ENCODE data around the gene GHR.
"Not testable (repeated sequence)": the region's sequence is repeated elsewhere in the genome, so short reads cannot be mapped to it uniquely, and the experiment has no call there.

Gene GHR

DNA sequence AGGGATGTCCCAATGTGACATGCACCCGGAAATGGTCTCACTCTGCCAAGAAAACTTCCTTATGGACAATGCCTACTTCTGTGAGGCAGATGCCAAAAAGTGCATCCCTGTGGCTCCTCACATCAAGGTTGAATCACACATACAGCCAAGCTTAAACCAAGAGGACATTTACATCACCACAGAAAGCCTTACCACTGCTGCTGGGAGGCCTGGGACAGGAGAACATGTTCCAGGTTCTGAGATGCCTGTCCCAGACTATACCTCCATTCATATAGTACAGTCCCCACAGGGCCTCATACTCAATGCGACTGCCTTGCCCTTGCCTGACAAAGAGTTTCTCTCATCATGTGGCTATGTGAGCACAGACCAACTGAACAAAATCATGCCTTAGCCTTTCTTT, 295.8 kb downstream of the GHR start:
- H4K20me1 ChIP-seq (ENCODE audit: insufficient read depth) = no peaks in the 10 kb centered on the region
- no peaks in the 10 kb centered on the region for H3K36me3 ChIP-seq (ENCODE audit: insufficient read depth)
- no peak overlapping the region for H3K9ac ChIP-seq
- H3K4me3 ChIP-seq (IDR thresholded peaks at IDR 0.05; ENCODE audit: insufficient read depth, low read depth, low read length) = no peak overlapping the region
- no peak overlapping the region for H2AFZ ChIP-seq (ENCODE audit: low read depth)
- no peaks in the 10 kb centered on the region for H3K79me2 ChIP-seq (ENCODE audit: insufficient read depth, low read depth)
- H3K4me2 ChIP-seq = peak overlapping the region; percentile 75; the same call in 1 of the 2 replicates
- TF ChIP-seq, protein P1, sequence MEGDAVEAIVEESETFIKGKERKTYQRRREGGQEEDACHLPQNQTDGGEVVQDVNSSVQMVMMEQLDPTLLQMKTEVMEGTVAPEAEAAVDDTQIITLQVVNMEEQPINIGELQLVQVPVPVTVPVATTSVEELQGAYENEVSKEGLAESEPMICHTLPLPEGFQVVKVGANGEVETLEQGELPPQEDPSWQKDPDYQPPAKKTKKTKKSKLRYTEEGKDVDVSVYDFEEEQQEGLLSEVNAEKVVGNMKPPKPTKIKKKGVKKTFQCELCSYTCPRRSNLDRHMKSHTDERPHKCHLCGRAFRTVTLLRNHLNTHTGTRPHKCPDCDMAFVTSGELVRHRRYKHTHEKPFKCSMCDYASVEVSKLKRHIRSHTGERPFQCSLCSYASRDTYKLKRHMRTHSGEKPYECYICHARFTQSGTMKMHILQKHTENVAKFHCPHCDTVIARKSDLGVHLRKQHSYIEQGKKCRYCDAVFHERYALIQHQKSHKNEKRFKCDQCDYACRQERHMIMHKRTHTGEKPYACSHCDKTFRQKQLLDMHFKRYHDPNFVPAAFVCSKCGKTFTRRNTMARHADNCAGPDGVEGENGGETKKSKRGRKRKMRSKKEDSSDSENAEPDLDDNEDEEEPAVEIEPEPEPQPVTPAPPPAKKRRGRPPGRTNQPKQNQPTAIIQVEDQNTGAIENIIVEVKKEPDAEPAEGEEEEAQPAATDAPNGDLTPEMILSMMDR (conservative IDR thresholded peaks at IDR 0.05; ENCODE audit: low read depth, low read length) = no peak
- H3K27me3 ChIP-seq (ENCODE audit: insufficient read depth, low read depth) = no peaks in the 10 kb centered on the region
- H3K4me1 ChIP-seq (ENCODE audit: low read depth, poor library complexity, severe bottlenecking) = peaks cover 58% of the 10 kb centered on the region
- no peak overlapping the region for H3K27ac ChIP-seq

DNA sequence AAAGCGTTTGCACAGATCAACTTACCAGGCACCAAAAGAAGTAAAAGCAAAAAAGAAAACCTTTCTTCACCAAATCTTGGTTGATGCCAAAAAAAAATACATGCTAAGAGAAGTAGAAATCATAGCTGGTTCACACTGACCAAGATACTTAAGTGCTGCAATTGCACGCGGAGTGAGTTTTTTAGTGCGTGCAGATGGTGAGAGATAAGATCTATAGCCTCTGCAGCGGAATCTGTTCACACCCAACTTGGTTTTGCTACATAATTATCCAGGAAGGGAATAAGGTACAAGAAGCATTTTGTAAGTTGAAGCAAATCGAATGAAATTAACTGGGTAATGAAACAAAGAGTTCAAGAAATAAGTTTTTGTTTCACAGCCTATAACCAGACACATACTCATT, 297.0 kb downstream of the GHR start:
- Histone ChIP-seq H3K27ac (no peak overlapping the region), H3K4me2 (no peak overlapping the region)

DNA sequence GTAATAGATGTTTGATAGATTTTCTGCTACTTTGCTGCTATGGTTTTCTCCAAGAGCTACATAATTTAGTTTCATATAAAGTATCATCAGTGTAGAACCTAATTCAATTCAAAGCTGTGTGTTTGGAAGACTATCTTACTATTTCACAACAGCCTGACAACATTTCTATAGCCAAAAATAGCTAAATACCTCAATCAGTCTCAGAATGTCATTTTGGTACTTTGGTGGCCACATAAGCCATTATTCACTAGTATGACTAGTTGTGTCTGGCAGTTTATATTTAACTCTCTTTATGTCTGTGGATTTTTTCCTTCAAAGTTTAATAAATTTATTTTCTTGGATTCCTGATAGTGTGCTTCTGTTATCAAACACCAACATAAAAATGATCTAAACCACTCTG, 298.2 kb downstream of the GHR start:
- no peak overlapping the region for H3K27ac ChIP-seq
- no peaks in the 10 kb centered on the region for H4K20me1 ChIP-seq (ENCODE audit: insufficient read depth)
- no peak overlapping the region for H2AFZ ChIP-seq (ENCODE audit: low read depth)
- no peaks in the 10 kb centered on the region for H3K27me3 ChIP-seq (ENCODE audit: insufficient read depth, low read depth)
- H3K36me3 ChIP-seq (ENCODE audit: insufficient read depth) = no peaks in the 10 kb centered on the region
- H3K9ac ChIP-seq = no peak overlapping the region
- no peak overlapping the region for H3K4me3 ChIP-seq (IDR thresholded peaks at IDR 0.05; ENCODE audit: insufficient read depth, low read depth, low read length)
- TF ChIP-seq, protein P1 (conservative IDR thresholded peaks at IDR 0.05; ENCODE audit: low read depth, low read length) = no peak
- H3K4me1 ChIP-seq (ENCODE audit: low read depth, poor library complexity, severe bottlenecking) = peaks cover 35% of the 10 kb centered on the region
- no peaks in the 10 kb centered on the region for H3K79me2 ChIP-seq (ENCODE audit: insufficient read depth, low read depth)
- no peak overlapping the region for H3K4me2 ChIP-seq

More for the DNA sequence above, 297.0 kb downstream of the GHR start:
- H2AFZ ChIP-seq (ENCODE audit: low read depth) = no peak overlapping the region
- no peaks in the 10 kb centered on the region for H3K36me3 ChIP-seq (ENCODE audit: insufficient read depth)
- TF ChIP-seq, protein P1 (conservative IDR thresholded peaks at IDR 0.05; ENCODE audit: low read depth, low read length) = no peak
- no peaks in the 10 kb centered on the region for H4K20me1 ChIP-seq (ENCODE audit: insufficient read depth)
- H3K4me3 ChIP-seq (IDR thresholded peaks at IDR 0.05; ENCODE audit: insufficient read depth, low read depth, low read length) = no peak overlapping the region
- peaks cover 47% of the 10 kb centered on the region for H3K4me1 ChIP-seq (ENCODE audit: low read depth, poor library complexity, severe bottlenecking)
- H3K27me3 ChIP-seq (ENCODE audit: insufficient read depth, low read depth) = no peaks in the 10 kb centered on the region
- H3K79me2 ChIP-seq (ENCODE audit: insufficient read depth, low read depth) = no peaks in the 10 kb centered on the region
- no peak overlapping the region for H3K9ac ChIP-seq

- H2AFZ ChIP-seq (ENCODE audit: low read depth); H3K27me3 ChIP-seq (ENCODE audit: insufficient read depth, low read depth); H4K20me1 ChIP-seq (ENCODE audit: insufficient read depth); H3K27ac ChIP-seq; H3K79me2 ChIP-seq (ENCODE audit: insufficient read depth, low read depth); H3K4me2 ChIP-seq; H3K4me1 ChIP-seq (ENCODE audit: low read depth, poor library complexity, severe bottlenecking); H3K36me3 ChIP-seq (ENCODE audit: insufficient read depth); H3K9ac ChIP-seq; H3K4me3 ChIP-seq (IDR thresholded peaks at IDR 0.05; ENCODE audit: insufficient read depth, low read depth, low read length): not testable (repeated sequence)
Observed at GRCh38 chr5:42734531-42735058, 311.4 kb downstream of the GHR start.

DNA sequence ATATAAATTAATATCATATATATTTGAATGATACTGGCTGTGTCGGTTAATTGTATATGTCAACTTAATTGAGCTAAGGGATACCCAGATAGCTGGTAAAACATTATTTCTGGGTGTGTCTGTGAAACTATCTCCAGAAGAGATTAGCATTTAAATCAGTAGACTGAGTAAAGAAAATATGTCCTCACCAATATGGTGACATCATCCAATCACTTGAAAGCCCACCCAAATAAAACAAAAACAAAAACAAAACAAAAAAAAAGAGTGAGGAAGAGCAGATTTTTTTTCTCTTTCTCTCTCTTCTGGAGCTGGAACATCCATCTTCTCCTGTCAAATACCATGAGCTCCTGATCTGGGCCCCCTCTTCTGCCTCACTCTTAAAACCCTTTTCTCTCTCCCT, 317.7 kb downstream of the GHR start:
- no peak overlapping the region for H3K4me3 ChIP-seq (IDR thresholded peaks at IDR 0.05; ENCODE audit: insufficient read depth, low read depth, low read length)
- TF ChIP-seq, protein P1 (conservative IDR thresholded peaks at IDR 0.05; ENCODE audit: low read depth, low read length) = no peak
- H3K27ac ChIP-seq = no peak overlapping the region

More for the DNA sequence above, 317.7 kb downstream of the GHR start:
- Histone ChIP-seq H2AFZ (ENCODE audit: low read depth) (no peak overlapping the region), H3K79me2 (ENCODE audit: insufficient read depth, low read depth) (no peaks in the 10 kb centered on the region), H3K4me2 (no peak overlapping the region), H3K4me1 (ENCODE audit: low read depth, poor library complexity, severe bottlenecking) (no peaks in the 10 kb centered on the region), H3K9ac (no peak overlapping the region), H3K36me3 (ENCODE audit: insufficient read depth) (no peaks in the 10 kb centered on the region), H4K20me1 (ENCODE audit: insufficient read depth) (no peaks in the 10 kb centered on the region), H3K27me3 (ENCODE audit: insufficient read depth, low read depth) (no peaks in the 10 kb centered on the region)
